GM19099 (cell line): ENCODE results near the gene HNRNPLL.

ENCODE experiments used
- POLR2A ChIP-seq: IDR thresholded peaks from 3 replicates; pipeline ENCODE4 v1.6.1; 2011; ENCODE audit warnings: low read depth; ENCODE audit not compliant: insufficient read length; ENCODE audit errors: extremely low read depth

The HNRNPLL gene

GRCh38 chr2:38553554-38553953, 49.2 kb downstream of the HNRNPLL start:
- no peak for TF ChIP-seq POLR2A

- TF ChIP-seq POLR2A, result no peak
These were observed 50.5 kb downstream of the HNRNPLL start for GRCh38 chr2:38552259-38552658.

- no peak for TF ChIP-seq POLR2A
These were observed 51.0 kb downstream of the HNRNPLL start for GRCh38 chr2:38551746-38552145.

DNA sequence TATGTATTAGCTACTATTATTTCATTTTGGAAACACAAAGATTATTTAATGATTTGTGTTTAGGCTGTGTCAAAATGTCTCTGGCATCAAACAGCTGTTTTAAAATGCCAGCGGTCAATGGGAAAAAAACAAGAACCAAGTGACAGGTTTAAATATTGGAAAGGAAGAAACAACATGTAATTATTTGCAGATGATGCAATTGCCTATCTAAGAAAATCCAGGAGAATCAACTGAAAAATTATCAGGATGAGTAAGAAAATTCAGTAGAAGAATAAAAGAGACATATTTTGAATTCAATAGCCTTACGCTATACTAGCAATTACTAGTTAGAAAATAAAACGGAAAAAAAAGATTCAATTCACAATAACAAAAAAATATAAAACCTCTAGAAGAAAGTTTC, 51.6 kb downstream of the HNRNPLL start:
- no peak for TF ChIP-seq POLR2A

GRCh38 chr2:38549851-38550250, 52.9 kb downstream of the HNRNPLL start:
- TF ChIP-seq POLR2A, result no peak

- no peak for TF ChIP-seq POLR2A
These were observed 53.5 kb downstream of the HNRNPLL start for GRCh38 chr2:38549071-38549704.

- no peak for TF ChIP-seq POLR2A
These were observed 54.9 kb downstream of the HNRNPLL start for GRCh38 chr2:38547791-38548190.

DNA sequence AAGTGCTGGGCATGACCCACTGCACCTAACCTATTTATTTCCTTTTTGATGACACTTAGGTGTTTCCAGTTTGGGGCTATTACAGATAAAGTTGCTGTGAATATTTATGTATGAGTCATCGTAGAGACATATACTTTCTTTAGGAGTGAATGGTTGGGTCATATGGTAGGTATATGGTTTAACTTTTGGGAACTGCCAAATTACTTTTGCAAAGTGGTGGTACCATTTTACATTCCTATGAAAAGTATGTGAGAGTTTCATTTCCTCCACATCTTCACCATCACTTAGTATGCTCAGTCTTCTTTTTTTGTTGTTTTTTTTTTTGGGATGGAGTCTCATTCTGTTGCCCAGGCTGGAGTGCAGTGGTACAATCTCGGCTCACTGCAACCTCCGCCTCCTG, 56.1 kb downstream of the HNRNPLL start:
- TF ChIP-seq POLR2A, result no peak

DNA sequence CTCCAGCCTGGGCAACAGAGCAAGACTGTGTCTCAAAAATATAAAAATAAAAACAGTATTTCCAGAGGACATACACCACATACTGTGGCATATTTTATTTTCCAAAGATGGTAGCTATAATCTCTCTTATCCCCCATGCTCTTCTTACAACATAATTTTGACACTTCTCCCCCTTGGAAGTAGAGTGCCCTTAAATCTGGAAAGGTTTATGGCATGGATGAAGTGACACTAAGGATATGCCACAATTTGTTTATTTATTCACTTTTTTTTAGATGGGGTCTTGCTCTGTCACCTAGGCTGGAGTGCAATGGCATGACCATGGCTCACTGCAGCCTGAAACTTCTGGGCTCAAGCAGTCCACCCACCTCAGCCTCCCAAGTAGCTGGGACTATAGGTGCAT, 56.7 kb downstream of the HNRNPLL start:
- no peak for TF ChIP-seq POLR2A

GRCh38 chr2:38540580-38541286, 62.0 kb downstream of the HNRNPLL start:
- TF ChIP-seq POLR2A, result no peak

DNA sequence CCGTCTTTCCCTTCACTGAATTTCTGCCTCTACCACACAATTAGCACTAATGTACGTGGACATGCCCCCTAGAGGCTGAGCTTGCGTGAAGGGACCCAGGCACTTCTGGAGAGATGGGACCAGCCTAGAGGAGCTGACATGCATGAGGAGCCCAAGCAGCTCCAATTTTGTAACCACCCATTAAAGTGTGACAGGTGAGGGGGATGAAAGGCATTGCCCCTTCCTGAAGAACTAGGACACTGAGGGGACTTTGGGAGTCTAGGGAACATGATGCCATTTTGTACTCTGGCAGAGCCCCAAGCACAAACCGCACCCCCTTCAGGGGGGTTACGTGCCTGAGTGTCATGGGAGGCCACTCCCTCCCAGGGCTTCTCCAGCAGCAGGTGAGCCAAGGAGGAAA, 63.6 kb downstream of the HNRNPLL start:
- TF ChIP-seq POLR2A, result no peak

DNA sequence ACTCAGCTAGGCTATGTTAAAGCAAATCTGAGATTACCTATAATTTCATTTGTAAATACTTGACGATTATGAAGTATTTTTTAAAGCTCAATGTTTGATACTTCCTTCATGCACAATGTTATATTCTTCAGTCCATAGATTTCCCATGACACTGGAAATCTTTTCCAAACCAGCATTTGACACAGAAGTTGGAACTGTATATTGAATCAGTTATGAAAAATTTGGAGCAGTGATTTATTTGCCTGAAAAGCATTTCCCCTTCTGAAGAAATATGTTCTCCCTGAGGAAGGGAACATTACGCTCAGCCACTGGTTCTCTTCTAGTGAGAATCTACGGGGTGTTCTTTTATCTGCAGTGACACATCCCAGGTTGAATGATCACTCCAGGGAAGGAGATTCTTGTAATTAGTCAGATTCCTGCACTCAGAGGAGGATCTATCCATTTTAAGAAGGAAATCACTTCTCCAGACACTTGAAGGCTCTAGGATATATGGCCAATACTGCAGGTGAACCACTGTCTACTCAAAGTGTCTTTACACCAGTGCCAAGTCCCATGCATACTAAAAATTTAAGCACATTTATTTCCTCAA, 64.7 kb downstream of the HNRNPLL start:
- TF ChIP-seq POLR2A, result no peak

DNA sequence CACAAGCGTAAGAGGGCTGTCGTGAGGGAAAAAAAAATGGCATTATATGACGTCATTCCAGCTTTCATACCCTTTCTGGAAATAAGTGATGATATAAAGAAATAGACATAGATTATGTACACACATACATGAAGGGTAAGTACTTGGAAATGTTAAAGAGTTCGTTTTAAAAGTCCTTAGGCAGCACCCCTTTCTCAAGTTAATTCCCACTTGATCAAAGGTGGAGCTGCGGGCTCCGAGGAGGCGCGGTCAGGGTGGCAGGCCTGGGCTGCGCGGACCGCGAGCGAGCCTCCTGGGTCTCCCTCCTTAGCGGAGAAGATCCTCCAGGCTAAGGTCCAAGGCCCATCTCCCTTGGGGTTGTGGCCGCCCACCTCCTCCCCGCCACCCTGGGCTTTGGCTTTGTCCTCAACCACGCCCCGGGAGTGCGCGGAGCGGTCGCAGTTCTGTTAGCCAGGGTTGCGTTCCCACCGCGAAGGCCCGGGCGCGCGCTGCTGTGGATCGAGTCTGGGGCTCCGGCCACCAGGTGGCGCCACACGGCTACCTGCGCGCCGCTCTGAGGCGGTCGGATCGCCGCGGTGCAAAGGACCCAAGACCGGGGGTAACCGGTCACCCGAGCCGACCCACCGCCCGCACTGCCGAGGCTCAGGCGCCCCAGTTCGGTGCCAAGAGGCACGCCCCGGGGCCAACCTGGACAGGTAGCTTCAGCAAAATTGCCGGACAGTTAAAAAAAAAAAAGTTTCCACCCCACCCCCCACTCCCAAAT, 66.8 kb downstream of the HNRNPLL start:
- no peak for TF ChIP-seq POLR2A

DNA sequence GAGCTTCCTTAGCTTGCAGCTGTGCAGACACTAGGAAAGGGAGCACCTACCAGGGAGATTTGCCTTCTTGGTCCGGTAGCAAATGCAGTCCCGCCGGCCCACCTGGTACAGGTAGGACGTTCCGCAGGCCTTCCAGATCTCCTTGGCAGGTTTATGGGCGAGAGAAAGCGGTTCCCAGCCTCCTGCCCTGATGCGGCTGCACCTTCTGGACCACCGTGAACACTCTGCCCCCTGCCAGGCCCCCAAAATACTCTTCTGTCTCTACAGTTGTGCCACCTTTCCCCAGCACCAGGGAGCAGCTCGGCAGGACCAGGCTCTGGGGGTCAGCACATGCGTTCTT, 67.4 kb downstream of the HNRNPLL start:
- TF ChIP-seq POLR2A, result no peak

DNA sequence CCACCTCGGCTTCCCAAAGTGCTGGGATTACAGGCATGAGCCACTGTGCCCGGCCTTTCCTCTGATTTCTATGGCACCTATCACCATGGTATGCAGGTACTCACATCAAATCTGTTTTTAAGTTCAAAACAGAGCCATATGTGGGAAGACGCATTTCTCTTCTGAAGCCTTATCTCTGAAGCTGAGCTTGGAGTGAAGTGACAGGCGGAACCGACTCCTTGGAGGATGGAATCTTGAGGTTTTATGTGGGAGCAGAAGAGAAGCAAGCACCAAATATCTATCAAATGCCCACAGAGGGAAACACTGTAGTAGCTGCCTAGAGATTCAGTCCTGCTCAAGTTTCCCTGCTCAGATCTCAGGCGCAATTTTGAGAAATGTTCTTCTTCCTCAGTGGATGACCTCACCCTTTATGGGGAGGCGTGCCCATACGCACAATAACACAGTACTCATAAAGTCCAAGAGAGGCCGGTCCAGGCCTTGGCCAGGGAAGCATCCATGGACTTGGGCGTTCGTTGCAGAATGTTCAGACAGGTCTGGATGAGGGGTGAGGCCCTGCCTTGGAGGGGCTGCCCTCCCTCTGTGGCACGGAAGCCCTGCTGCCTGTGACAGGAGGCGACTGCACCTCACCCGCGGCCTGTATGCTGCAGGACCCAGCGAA, 67.9 kb downstream of the HNRNPLL start:
- TF ChIP-seq POLR2A, result no peak
